Measurements from ENCODE around the gene SEC62.

Gene SEC62

GRCh38 chr3:169966428-169966950 lies at the start of gene SEC62:
TSS of gene SEC62 (plus strand) at chr3:169966807. CDS start at chr3:169966823, 16 bp downstream.
- peak; percentile 94 for DNase-seq (ENCODE audit: low read depth)

- DNase-seq (ENCODE audit: low read depth): no peak
These were observed 43.4 kb upstream of the SEC62 start for GRCh38 chr3:169923189-169923588.

GRCh38 chr3:169923831-169924230 lies 42.8 kb upstream of the SEC62 start:
- no peak for DNase-seq (ENCODE audit: low read depth)

- no peak for DNase-seq (ENCODE audit: low read depth)
These were observed 36.6 kb upstream of the SEC62 start for GRCh38 chr3:169929830-169930519.

- DNase-seq (ENCODE audit: low read depth): no peak
These were observed 35.8 kb upstream of the SEC62 start for GRCh38 chr3:169930843-169931242.

GRCh38 chr3:169931747-169932520 lies 34.7 kb upstream of the SEC62 start:
- DNase-seq (ENCODE audit: low read depth): no peak

- no peak for DNase-seq (ENCODE audit: low read depth)
These were observed 27.3 kb upstream of the SEC62 start for GRCh38 chr3:169939320-169939719.

- DNase-seq (ENCODE audit: low read depth): no peak
These were observed 26.9 kb upstream of the SEC62 start for GRCh38 chr3:169939751-169940150.

GRCh38 chr3:169940470-169941181 lies 26.0 kb upstream of the SEC62 start:
- no peak for DNase-seq (ENCODE audit: low read depth)

GRCh38 chr3:169945313-169945712 lies 21.3 kb upstream of the SEC62 start:
- DNase-seq (ENCODE audit: low read depth): no peak

- no peak for DNase-seq (ENCODE audit: low read depth)
These were observed 20.3 kb upstream of the SEC62 start for GRCh38 chr3:169946336-169946735.

- no peak for DNase-seq (ENCODE audit: low read depth)
These were observed 17.8 kb upstream of the SEC62 start for GRCh38 chr3:169948559-169949448.

- DNase-seq (ENCODE audit: low read depth): no peak
These were observed 14.6 kb upstream of the SEC62 start for GRCh38 chr3:169952045-169952444.

GRCh38 chr3:169953462-169954141 lies 13.0 kb upstream of the SEC62 start:
- no peak for DNase-seq (ENCODE audit: low read depth)

- DNase-seq (ENCODE audit: low read depth): no peak
These were observed 12.4 kb upstream of the SEC62 start for GRCh38 chr3:169954142-169954756.

- no peak for DNase-seq (ENCODE audit: low read depth)
These were observed 11.2 kb upstream of the SEC62 start for GRCh38 chr3:169955406-169955805.

- DNase-seq (ENCODE audit: low read depth): no peak
These were observed 2.4 kb upstream of the SEC62 start for GRCh38 chr3:169964176-169964575.

- DNase-seq (ENCODE audit: low read depth): no peak
These were observed 812 bp upstream of the SEC62 start for GRCh38 chr3:169965562-169966427.
